Measurements from ENCODE around the gene MGST2.
"Not testable (repeated sequence)": the region's sequence is repeated elsewhere in the genome, so short reads cannot be mapped to it uniquely, and the experiment has no call there.

The MGST2 gene

GRCh38 chr4:139629436-139630125 lies 36.0 kb upstream of the MGST2 start:
- H3K9ac ChIP-seq = no peak overlapping the region
- H4K20me1 ChIP-seq = no peaks in the 10 kb centered on the region
- no peaks in the 10 kb centered on the region for H3K9me3 ChIP-seq
- no peak overlapping the region for H3K27ac ChIP-seq
- TF ChIP-seq Cebpa-rat (IDR thresholded peaks at IDR 0.05) = no peak
- no peaks in the 10 kb centered on the region for H3K36me3 ChIP-seq
- H3K27me3 ChIP-seq = no peaks in the 10 kb centered on the region
- H3K4me3 ChIP-seq = no peak overlapping the region
- no peaks in the 10 kb centered on the region for H3K4me1 ChIP-seq
- H3K4me2 ChIP-seq = no peak overlapping the region

GRCh38 chr4:139630126-139630495 lies 35.5 kb upstream of the MGST2 start:
- Histone ChIP-seq H3K27ac (no peak overlapping the region), H4K20me1 (no peaks in the 10 kb centered on the region), H3K36me3 (no peaks in the 10 kb centered on the region), H3K4me1 (no peaks in the 10 kb centered on the region), H3K4me2 (no peak overlapping the region), H3K9me3 (no peaks in the 10 kb centered on the region), H3K27me3 (no peaks in the 10 kb centered on the region), H3K4me3 (no peak overlapping the region), H3K9ac (no peak overlapping the region)
- no peak for TF ChIP-seq Cebpa-rat (IDR thresholded peaks at IDR 0.05)

GRCh38 chr4:139630991-139631390 lies 34.6 kb upstream of the MGST2 start:
- H3K27me3 ChIP-seq = no peaks in the 10 kb centered on the region
- H3K27ac ChIP-seq = no peak overlapping the region
- H4K20me1 ChIP-seq = no peaks in the 10 kb centered on the region
- no peaks in the 10 kb centered on the region for H3K9me3 ChIP-seq
- H3K4me2 ChIP-seq = no peak overlapping the region
- TF ChIP-seq Cebpa-rat (IDR thresholded peaks at IDR 0.05) = no peak
- no peak overlapping the region for H3K4me3 ChIP-seq
- no peak overlapping the region for H3K9ac ChIP-seq
- H3K36me3 ChIP-seq = no peaks in the 10 kb centered on the region
- H3K4me1 ChIP-seq = no peaks in the 10 kb centered on the region

GRCh38 chr4:139631791-139632190 lies 33.8 kb upstream of the MGST2 start:
- no peak for TF ChIP-seq Cebpa-rat (IDR thresholded peaks at IDR 0.05)

GRCh38 chr4:139632739-139633138 lies 32.9 kb upstream of the MGST2 start:
- H3K4me1 ChIP-seq, H3K27me3 ChIP-seq: not testable (repeated sequence)

More at GRCh38 chr4:139631791-139632190, 33.8 kb upstream of the MGST2 start:
- H4K20me1 ChIP-seq = no peaks in the 10 kb centered on the region
- H3K36me3 ChIP-seq = no peaks in the 10 kb centered on the region
- H3K27ac ChIP-seq = no peak overlapping the region
- H3K4me3 ChIP-seq = no peak overlapping the region
- H3K9ac ChIP-seq = no peak overlapping the region
- no peaks in the 10 kb centered on the region for H3K9me3 ChIP-seq
- H3K4me1 ChIP-seq = no peaks in the 10 kb centered on the region
- H3K27me3 ChIP-seq = no peaks in the 10 kb centered on the region
- H3K4me2 ChIP-seq = no peak overlapping the region

GRCh38 chr4:139633195-139633594 lies 32.4 kb upstream of the MGST2 start:
- no peaks in the 10 kb centered on the region for H3K36me3 ChIP-seq
- peaks cover 10% of the 10 kb centered on the region for H3K9me3 ChIP-seq
- no peak overlapping the region for H3K4me2 ChIP-seq
- H3K9ac ChIP-seq = no peak overlapping the region
- H3K27me3 ChIP-seq = no peaks in the 10 kb centered on the region
- no peaks in the 10 kb centered on the region for H4K20me1 ChIP-seq
- no peak overlapping the region for H3K27ac ChIP-seq
- H3K4me3 ChIP-seq = no peak overlapping the region
- TF ChIP-seq Cebpa-rat (IDR thresholded peaks at IDR 0.05) = no peak
- H3K4me1 ChIP-seq = no peaks in the 10 kb centered on the region

More at GRCh38 chr4:139632739-139633138, 32.9 kb upstream of the MGST2 start:
- not testable (repeated sequence) for H3K27ac ChIP-seq, H4K20me1 ChIP-seq, H3K9ac ChIP-seq, H3K4me2 ChIP-seq, H3K9me3 ChIP-seq, H3K4me3 ChIP-seq, H3K36me3 ChIP-seq

GRCh38 chr4:139633661-139634060 lies 32.0 kb upstream of the MGST2 start:
- H3K4me1 ChIP-seq = no peaks in the 10 kb centered on the region
- H3K27ac ChIP-seq = no peak overlapping the region
- no peak for TF ChIP-seq Cebpa-rat (IDR thresholded peaks at IDR 0.05)
- no peaks in the 10 kb centered on the region for H4K20me1 ChIP-seq
- no peaks in the 10 kb centered on the region for H3K36me3 ChIP-seq
- no peaks in the 10 kb centered on the region for H3K27me3 ChIP-seq
- no peak overlapping the region for H3K9ac ChIP-seq
- H3K4me3 ChIP-seq = no peak overlapping the region
- H3K9me3 ChIP-seq = peaks cover 15% of the 10 kb centered on the region
- H3K4me2 ChIP-seq = no peak overlapping the region; the same call in 1 of the 2 replicates

GRCh38 chr4:139635966-139636365 lies 29.7 kb upstream of the MGST2 start:
- Histone ChIP-seq H3K9me3 (peaks cover 28% of the 10 kb centered on the region), H3K4me1 (no peaks in the 10 kb centered on the region), H3K36me3 (no peaks in the 10 kb centered on the region), H3K4me2 (no peak overlapping the region), H3K4me3 (no peak overlapping the region), H3K27ac (no peak overlapping the region), H4K20me1 (no peaks in the 10 kb centered on the region), H3K9ac (no peak overlapping the region), H3K27me3 (no peaks in the 10 kb centered on the region)
- no peak for TF ChIP-seq Cebpa-rat (IDR thresholded peaks at IDR 0.05)

GRCh38 chr4:139638306-139638705 lies 27.3 kb upstream of the MGST2 start:
- not testable (repeated sequence) for H4K20me1 ChIP-seq, H3K27ac ChIP-seq, H3K4me2 ChIP-seq, H3K4me1 ChIP-seq, H3K36me3 ChIP-seq, H3K4me3 ChIP-seq, H3K27me3 ChIP-seq, H3K9ac ChIP-seq
- H3K9me3 ChIP-seq = peaks cover 28% of the 10 kb centered on the region

GRCh38 chr4:139639654-139640053 lies 26.0 kb upstream of the MGST2 start:
- H3K27ac ChIP-seq = no peak overlapping the region
- H3K4me1 ChIP-seq = no peaks in the 10 kb centered on the region
- H3K36me3 ChIP-seq = no peaks in the 10 kb centered on the region
- H3K9me3 ChIP-seq = peaks cover 28% of the 10 kb centered on the region
- no peak overlapping the region for H3K9ac ChIP-seq
- TF ChIP-seq Cebpa-rat (IDR thresholded peaks at IDR 0.05) = no peak
- no peaks in the 10 kb centered on the region for H3K27me3 ChIP-seq
- no peaks in the 10 kb centered on the region for H4K20me1 ChIP-seq
- H3K4me3 ChIP-seq = no peak overlapping the region
- H3K4me2 ChIP-seq = no peak overlapping the region

GRCh38 chr4:139641218-139641617 lies 24.4 kb upstream of the MGST2 start:
- Histone ChIP-seq H3K4me2 (no peak overlapping the region), H3K27me3 (no peaks in the 10 kb centered on the region), H3K9ac (no peak overlapping the region), H3K36me3 (no peaks in the 10 kb centered on the region), H3K27ac (no peak overlapping the region), H3K4me3 (no peak overlapping the region), H4K20me1 (no peaks in the 10 kb centered on the region), H3K4me1 (no peaks in the 10 kb centered on the region), H3K9me3 (peaks cover 28% of the 10 kb centered on the region)
- TF ChIP-seq Cebpa-rat (IDR thresholded peaks at IDR 0.05) = no peak
